HG02610 (cell line): ENCODE results near the gene YKT6.

Experiments
- ATAC-seq: cut with Tn5 transposase; IDR thresholded peaks from one replicate; pipeline ENCODE4 v1.9.1; 2021; ENCODE audit warnings: mild to moderate bottlenecking, moderate library complexity; ENCODE audit not compliant: unreplicated experiment

The YKT6 gene

DNA sequence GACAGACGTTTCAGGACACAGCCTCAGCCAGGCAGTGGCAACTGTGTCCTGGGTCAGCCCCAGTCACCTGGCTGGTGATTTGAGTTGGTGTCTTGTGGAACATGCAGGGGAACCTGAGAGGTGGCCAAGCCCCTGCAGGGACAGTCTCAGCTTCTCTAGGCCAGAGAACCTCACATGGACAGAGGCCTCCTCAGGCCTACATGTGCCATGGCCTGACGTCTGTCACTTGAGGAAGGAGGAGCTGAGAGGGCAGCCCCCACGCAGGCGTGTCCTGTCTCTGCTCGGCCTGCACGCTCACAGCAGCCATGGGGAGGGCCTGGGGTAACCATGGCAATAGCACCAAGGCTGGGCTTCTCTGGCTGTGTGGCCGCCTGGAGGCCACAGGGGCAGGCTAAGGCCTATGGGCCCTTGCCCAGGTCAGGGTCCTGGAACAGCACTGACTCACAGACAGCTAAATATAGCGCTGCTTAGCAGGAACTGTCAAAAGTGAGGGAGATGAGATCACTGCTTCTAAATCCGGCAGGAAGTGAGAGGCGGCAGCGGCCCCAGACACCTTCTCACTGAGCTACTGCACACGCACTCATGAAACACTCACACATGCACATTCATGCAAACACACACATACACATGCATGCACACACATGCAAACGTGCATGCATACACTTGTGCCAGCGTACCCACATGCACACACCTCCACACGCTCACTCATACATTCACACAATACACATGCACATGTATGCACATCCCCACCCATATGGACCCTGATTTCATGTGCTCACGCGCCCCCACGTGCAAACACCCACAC is 57.0 kb downstream of the YKT6 start:
- ATAC-seq: peak; percentile 90

DNA sequence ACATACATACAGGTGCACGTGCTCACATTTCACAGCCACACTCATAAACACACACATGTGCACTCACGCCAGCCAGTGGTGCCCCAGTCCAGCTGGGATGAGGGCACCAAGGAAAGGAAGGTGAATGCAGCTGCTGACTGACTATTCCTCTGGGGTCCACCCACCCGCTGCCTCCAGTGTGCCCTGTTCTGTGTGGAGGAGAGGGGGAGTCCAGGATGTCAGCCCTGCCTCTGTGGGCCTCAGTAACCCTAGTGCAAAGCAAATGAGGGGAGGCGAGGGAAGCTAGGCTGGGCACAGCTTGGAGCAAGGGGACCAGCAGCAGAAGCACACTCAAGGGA is 57.6 kb downstream of the YKT6 start:
- no peak for ATAC-seq

DNA sequence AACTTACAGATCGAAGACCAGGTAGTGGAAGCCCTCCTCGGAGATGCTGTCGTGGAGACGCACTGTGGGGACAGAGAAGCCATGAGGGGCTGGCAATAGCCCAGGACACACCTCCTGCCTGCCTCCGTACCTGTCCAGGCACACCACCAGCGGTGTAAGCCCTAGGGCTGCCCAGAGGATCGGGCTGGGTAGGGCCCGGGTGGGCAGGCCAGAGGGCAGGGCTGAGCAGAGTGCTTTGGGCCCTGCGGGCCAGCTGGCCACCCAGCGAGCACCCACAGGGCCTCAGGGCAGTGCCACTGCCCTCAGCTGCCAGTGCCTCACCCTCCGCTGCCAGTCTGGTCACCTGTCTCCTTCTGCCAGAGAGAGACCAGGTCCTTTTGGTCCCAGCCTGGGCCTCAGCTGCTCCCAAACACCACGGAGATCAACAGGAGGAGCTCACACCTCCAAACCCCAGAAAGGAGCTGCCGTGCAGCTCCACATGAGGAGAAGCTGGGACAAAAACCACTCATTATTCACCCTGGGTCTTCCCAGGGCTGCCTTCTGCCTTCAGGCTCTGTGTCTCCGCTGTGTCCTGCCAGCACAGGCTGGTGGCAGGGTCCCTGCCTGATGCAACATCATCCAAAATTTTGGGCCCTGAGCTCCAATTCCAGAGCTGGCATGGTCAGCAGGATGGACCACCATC is 58.2 kb downstream of the YKT6 start:
- ATAC-seq: no peak

DNA sequence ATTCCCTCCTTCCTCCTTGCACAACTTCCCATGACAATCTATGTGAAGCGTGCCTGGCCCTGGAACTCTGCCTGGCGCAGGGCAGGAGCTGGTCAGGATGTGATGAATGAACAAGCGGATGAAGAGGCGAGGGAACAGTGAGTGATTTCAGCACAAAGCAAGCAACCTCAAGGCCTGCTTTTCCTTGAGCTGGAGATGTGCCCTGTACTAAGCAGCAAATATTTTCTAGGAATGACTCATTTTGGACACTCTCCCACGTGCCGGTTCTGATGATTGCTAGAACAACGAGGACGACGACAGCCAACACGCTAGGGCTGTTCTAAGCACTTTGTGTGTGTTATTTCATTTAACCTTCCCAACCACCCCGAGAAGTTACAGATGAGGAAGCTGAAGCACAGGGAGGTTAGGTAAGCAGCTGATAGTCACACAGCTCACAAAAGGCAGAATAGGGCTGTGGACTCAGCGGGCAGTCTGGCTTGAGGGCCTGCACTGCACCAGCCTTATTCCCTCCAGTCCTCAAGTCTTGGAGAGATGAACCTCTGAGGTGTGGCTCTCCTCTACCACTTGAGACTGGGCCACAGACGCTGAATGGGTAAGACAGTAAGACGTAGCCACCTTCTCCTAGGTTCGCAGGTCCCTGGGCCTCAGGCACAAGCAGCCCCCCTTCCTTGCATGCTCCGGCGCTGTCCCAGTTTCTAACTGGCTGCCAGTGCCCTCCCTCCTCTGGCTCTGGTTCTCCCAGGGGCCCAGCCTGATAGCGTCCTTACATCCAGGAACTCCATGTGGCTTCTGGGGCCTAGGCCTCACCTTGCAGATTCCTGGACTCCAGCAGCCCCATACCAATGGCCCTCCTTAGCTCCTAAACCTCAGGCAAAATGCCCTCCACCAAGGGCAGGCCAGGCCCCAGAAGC is 59.0 kb downstream of the YKT6 start:
- no peak for ATAC-seq

DNA sequence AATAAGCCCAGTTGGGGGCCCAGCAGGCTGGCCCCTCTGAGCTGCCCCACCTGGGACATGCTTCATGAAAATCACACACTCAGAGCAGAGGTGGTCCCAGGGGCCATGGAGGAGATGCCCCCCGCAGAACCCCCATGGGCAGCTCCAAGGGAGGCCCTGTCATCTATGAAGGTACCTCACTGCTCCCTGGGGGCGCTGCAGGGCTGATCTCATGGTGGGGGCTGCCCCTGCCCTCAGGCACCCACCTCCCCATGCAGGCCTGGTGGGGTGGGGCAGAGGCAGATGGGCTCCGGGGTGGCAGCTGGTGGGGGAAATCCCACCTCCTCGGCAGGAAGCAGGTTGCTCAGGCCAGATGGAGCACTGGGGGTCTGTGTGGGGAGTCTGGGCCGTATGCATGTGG is 60.5 kb downstream of the YKT6 start:
- no peak for ATAC-seq

DNA sequence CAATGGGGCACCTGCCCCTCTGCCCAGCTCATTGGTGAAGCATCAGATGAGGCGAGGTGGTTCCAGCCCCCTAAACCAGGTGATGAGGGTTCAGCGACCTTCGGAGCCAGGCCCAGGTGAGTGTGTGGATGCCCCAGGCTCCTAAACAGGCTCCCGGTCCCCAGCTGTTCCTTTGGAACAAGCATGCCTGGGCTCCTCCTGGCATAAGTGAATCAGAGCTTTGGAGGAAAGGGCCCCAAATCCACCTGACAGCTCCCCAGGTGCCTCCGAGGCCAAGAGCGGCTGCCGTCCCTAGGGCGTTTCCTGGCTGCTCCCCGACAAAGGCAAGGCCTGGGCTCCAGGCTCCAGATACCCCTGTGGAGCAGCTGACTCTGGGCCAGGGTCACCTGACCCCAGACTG is 61.3 kb downstream of the YKT6 start:
- no peak for ATAC-seq

GRCh38 chr7:44263326-44264082 is 62.7 kb downstream of the YKT6 start:
- no peak for ATAC-seq
